Skeletal muscle cell (primary cell): ENCODE data around the gene CDC25B.
A peak's percentile ranks its signal among the peaks of the same experiment; 100 is the strongest.

Experiments
- DNase-seq: peaks from one replicate; pipeline ENCODE4 v3.0.0-alpha.2; 2010; ENCODE audit warnings: low read depth
- H3K4me3 ChIP-seq: 2 replicates; pipeline ENCODE4 v1.5.1; 2011; ENCODE audit warnings: low read depth, mild to moderate bottlenecking, control low read depth, low read length, moderate library complexity

CDC25B gene

DNA sequence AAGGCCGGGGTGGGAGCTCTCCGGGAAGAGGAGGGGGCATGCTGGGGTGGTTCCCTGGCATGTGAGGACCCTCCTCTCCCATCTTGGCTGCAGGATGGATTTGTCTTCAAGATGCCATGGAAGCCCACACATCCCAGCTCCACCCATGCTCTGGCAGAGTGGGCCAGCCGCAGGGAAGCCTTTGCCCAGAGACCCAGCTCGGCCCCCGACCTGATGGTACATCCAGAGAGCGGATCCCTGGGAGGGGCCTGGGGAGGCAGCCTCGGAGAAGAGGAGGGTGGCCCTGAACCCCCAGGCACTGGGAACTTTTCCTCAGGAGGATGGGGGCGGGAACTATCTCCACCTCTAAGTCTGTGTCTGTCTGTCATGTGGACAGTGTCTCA lies 4.8 kb downstream of the CDC25B start:
- DNase-seq, result no peak
- H3K4me3 ChIP-seq, result no peak overlapping the region

DNA sequence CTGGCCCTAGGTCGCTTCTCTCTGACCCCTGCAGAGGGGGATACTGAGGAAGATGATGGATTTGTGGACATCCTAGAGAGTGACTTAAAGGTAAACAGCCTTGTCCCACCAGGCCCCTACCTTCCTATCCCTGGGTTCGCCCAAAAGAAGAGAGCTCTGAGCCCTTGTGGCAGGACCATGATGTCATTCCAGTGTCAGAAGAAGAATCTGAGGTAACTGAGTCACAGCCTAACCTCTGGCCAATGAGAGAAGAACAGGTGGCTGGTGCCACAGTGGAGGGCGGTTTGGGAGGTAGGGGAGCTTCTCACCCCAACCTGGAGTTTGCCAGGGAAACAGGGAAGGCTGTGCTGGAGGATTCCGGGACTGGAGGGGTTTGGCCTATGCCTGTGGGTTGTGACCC lies 5.2 kb downstream of the CDC25B start:
- no peak for DNase-seq
- H3K4me3 ChIP-seq, result no peak overlapping the region

DNA sequence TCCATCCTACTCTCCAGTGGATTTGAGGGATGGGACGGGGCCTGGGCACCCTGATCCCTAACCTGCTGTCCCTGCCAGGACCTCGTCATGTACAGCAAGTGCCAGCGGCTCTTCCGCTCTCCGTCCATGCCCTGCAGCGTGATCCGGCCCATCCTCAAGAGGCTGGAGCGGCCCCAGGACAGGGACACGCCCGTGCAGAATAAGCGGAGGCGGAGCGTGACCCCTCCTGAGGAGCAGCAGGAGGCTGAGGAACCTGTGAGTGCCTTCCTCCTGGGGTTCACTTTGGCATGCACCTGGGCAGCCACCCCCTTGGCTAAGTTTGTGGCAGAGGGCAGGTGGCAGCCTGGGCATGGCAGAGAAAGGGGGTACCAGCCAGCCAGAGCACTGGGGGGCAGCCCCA lies 5.7 kb downstream of the CDC25B start:
- no peak for DNase-seq
- H3K4me3 ChIP-seq, result no peak overlapping the region

DNA sequence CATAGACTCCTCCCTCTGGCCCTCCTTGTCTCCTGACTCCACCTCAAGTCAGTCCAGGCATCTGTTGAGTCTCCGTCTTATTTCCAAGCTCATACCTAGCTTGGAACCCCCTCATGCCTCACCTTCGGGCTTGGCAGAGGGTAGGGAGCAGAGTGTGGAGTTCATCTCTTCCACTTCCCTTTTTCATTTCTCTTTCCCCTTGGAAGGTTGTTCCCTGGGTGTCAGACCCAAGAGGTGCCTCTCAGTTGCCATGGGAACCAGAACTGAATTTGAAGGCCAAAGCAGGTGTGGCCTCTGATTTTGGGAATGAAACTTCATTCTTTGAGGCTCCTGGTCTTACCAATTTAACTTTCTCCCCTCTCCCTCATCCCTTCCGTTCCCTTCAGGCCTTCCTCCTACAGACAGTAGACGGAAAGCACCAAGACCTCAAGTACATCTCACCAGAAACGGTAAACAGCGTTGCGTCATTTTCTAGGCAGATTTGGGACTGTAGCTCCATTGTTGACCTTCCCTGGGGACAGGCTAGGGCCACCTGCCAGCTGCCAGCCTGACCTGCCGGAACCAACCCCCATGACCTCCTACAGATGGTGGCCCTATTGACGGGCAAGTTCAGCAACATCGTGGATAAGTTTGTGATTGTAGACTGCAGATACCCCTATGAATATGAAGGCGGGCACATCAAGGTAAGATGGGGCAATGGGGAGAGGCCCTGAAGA lies 6.6 kb downstream of the CDC25B start:
- no peak overlapping the region for H3K4me3 ChIP-seq
- no peak for DNase-seq

DNA sequence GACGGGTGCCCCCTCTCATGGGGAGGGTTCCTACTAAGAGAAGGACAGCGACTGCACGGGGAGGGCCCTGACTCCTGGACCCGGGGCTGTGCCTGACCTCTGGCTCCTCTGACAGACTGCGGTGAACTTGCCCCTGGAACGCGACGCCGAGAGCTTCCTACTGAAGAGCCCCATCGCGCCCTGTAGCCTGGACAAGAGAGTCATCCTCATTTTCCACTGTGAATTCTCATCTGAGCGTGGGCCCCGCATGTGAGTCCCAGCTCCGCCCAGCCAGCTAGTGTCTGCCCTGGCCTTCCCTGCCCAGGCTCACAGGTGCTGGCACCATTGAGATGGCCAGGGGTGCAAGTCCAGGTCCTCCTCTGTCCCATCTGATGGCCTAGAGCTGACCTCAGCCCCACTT lies 7.2 kb downstream of the CDC25B start:
- DNase-seq, result no peak
- H3K4me3 ChIP-seq, result no peak overlapping the region

DNA sequence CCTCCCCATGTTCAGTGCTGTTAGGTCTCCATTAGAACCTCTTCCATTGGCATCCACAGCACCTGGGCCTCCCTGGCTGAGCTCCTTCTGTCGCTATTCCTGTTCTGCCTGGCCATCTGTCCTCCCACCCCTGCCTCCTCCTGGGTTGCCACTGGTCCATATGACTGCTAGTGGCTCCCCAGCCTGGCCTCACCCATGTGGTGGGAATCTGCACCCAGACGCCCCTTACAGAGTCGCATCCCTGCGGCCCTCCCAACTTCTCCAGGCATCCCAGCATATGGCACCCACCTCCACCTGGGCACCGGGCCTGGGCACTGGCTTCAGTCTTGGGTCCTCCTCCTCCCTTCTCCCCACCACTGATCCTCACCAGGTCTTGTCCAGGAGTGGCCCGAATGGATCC lies 7.7 kb downstream of the CDC25B start:
- DNase-seq, result no peak
- no peak overlapping the region for H3K4me3 ChIP-seq

DNA sequence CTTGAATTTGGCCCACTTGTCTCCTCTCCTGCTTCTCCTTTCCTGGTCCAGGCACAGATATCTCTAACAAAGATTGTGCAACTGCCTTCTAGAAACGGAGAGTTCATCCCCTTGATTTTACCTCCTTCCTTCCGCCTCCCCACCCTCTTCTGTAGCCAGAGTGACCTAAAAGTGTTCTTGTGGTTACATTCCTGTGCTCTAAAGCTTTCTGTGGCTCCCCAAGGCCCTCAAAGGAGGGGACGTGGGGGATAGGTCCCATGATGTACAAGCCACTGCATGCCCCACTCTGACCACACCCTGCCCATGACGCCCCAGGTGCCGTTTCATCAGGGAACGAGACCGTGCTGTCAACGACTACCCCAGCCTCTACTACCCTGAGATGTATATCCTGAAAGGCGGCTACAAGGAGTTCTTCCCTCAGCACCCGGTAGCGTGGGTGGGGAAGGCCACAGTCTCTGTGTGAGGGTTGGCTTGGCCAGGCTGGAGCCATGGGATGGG lies 8.2 kb downstream of the CDC25B start:
- no peak overlapping the region for H3K4me3 ChIP-seq
- DNase-seq, result no peak

DNA sequence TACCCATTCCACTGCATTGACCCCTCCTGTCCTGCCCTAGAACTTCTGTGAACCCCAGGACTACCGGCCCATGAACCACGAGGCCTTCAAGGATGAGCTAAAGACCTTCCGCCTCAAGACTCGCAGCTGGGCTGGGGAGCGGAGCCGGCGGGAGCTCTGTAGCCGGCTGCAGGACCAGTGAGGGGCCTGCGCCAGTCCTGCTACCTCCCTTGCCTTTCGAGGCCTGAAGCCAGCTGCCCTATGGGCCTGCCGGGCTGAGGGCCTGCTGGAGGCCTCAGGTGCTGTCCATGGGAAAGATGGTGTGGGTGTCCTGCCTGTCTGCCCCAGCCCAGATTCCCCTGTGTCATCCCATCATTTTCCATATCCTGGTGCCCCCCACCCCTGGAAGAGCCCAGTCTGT lies 8.7 kb downstream of the CDC25B start:
- no peak for DNase-seq
- no peak overlapping the region for H3K4me3 ChIP-seq

DNA sequence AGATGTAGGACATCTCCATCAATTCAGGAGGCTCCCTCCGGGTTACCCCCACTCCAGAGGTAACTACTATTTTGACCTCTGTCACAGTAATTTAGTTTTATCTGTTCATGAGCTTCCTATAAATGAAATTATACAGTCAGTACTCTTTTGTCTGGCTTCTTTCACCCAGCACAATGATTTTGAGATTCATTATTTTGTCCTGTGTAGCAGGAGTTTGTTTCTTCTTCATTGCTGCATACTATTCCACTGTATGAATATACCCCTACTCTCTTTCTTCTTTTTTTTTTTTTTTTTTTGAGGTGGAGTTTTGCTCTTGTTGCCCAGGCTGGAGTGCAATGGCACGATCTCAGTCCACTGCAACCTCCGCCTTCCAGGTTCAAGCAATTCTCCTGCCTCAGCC lies 12.4 kb downstream of the CDC25B start:
- H3K4me3 ChIP-seq, result no peak overlapping the region
- no peak for DNase-seq

DNA sequence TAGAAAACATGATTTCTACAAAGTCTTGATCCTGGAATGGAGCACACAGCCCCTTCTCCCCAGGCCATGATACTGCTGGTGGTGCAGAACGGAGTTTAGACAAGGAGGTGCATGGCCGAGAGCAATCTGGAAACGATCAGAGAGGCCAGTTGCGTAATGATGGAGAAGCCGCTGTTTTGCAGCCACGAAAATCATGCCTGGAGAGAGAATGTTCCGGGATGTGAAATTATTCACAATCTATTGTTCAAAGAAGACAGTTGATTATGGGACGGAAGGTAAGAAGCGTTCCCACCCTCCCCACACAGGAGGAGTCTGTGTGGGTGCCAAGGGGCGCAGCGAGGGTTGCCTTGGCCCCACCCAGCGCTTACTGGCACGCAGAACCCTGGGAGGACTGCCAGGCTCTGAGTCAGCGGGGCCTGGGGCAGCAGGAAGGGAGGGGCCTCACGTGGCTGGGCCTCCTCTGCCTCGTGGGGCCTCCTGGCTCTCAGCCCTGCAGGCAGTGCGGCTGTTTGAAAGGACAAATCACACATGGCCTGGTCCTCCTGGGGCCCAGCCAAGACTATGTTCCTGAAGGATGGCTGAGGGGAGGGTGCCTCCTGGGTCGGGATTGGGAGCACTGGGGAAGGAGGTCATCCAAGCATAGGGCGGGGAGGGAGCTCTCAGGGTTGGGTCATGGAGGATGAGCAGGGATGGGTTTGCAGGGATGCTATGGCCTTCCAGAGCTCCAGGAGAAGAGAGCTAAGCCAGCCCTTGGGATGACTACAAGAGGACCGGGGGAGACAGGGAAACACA lies 15.6 kb downstream of the CDC25B start:
- peak overlapping the region; percentile 37 for H3K4me3 ChIP-seq

DNA sequence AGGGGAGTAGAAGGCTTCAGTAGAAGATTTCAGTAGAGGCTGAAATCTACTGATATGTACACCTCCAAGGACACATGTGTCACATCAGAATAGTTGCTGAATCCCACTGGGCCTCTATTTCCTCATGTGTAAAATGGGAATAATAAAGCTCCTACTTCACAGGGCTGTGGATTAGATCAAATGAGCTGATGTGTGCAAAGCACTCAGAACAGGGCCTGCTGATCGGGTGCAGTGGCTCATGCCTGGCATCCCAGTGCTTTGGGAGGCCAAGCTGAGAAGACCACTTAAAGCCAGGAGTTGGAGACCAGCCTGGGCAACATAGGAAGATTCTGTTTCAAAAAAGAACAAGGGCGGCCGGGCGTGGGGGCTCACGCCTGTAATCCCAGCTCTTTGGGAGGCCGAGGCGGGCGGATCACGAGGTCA lies 16.2 kb downstream of the CDC25B start:
- no peak overlapping the region for H3K4me3 ChIP-seq
- DNase-seq, result no peak

More for the DNA sequence above, 15.6 kb downstream of the CDC25B start:
- peak; percentile 99 for DNase-seq

DNA sequence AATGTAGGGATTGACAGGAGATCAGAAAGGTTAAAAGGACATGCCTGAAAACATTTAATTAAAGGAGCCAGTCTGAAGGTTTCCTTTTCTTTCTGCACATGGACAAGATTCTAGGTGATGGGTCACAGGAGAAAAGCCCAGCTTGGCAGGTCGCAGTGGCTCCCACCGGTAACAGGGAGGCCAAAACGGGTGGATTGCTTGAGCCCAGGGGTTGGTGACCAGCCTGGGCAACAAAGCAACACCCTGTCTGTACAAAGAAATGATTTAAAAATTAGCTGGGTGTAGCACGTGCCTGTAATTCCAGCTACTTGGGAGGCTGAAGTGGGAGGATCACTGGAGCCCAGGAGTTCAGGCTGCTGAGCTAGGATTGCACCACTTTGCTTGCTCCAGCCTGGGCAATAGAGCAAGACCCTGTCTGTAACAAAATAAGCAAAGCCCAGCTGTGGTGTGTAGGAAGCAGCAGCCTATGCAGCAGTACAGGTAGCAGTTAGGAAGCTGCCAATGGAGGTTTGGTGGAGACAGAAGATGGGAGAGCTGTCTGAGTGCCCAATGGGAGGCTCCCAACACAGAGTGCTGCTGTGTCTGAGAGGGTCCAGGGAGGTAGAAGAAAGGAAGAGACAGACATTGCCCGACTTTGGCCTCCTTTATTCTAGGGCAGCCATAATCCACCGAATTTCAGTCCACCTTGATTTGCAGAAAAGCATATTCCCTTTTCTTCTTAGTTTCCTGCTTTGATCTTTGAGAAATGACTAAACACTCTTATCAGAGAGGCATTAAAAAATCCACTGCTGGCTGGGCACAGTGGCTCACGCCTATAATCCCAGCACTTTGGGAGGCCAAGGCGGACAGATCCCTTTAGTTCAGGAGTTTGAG lies 17.1 kb downstream of the CDC25B start:
- no peak overlapping the region for H3K4me3 ChIP-seq
- DNase-seq, result no peak

DNA sequence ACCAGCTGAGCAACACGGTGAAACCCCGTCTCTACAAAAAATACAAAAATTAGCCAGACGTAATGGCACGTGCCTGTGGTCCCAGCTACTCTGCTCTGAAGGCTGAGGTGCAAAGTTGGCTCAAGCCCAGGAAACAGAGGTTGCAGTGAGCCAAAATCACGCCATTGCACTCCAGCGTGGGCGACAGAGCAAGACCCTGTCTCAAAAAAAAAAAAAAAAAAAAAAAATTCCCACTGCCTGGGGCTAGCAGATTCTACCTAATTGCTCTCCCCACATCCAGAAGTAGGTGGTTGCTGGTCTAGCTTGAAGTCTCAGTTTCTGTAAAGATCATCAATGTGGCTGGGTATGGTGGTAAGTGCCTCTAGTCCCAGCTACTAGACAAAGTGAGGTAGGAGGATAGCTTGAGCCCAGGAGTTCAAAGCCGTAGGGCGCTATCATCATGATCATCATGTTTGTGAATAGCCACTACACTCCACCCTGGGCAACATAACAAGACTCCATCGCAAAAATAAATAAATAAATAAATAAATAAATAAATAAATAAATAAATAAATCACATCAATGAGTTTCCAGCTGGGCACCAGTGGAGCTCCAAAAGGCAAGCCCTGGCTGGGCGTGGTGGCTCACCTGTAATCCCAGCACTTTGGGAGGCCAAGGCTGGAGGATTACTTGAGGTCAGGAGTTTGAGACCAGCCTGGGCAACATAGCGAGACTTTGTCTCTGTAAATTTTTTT lies 17.9 kb downstream of the CDC25B start:
- no peak overlapping the region for H3K4me3 ChIP-seq
- DNase-seq, result no peak

DNA sequence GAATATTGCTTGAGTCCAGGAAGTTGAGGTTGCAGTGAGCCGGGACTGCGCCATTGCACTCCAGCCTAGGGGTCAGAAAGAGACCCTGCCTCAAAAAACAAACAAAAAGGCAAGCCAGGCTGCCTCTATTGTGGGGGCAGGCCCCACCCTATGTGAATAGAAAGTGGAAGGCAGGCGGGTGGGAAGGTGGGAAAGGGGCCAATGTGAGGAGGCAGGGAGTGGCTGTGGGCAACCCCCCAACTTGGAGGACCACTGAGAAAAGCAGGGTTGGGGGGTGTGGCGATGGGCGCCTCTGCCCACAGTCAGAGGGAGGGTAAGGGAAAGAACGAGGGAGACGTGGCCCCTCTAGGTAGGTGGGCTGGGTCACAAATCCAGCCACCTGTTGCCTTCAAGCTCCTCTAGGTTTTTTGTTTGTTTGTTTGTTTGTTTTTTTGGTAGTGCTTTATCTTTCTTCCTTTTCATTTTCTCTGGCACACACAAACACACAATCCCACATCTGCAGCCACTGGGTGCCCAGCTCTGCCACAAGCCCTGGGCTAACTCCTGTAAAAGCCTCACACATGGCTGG lies 18.9 kb downstream of the CDC25B start:
- no peak overlapping the region for H3K4me3 ChIP-seq
- DNase-seq, result no peak

DNA sequence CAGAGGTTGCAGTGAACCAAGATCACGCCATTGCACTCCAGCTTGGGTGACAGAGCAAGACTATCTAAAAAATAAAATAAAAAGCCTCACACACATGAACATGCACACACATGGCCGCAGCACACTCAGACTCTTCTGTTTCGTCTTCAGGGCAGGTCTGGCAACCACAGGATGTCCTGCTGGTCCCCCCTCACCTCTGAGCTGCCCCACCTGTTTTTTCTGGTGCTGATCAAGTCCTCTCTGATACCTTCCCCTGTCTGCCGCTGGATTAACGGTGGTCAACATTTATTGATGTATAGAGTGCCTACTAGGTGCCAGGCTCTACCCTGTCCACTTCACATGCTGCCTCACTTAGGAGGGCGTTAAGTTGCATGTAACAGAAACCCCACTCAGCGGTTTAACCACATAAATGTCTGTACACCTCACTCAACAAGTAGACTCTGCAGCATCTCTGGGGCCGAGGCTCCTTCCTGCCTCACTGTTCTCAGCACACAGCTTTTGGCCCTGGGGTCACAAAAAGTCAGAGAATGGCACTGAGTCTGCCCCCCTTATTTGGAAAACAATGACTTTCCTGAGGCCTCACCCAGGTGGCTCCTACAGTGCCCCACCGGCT lies 19.7 kb downstream of the CDC25B start:
- H3K4me3 ChIP-seq, result no peak overlapping the region
- DNase-seq, result no peak

DNA sequence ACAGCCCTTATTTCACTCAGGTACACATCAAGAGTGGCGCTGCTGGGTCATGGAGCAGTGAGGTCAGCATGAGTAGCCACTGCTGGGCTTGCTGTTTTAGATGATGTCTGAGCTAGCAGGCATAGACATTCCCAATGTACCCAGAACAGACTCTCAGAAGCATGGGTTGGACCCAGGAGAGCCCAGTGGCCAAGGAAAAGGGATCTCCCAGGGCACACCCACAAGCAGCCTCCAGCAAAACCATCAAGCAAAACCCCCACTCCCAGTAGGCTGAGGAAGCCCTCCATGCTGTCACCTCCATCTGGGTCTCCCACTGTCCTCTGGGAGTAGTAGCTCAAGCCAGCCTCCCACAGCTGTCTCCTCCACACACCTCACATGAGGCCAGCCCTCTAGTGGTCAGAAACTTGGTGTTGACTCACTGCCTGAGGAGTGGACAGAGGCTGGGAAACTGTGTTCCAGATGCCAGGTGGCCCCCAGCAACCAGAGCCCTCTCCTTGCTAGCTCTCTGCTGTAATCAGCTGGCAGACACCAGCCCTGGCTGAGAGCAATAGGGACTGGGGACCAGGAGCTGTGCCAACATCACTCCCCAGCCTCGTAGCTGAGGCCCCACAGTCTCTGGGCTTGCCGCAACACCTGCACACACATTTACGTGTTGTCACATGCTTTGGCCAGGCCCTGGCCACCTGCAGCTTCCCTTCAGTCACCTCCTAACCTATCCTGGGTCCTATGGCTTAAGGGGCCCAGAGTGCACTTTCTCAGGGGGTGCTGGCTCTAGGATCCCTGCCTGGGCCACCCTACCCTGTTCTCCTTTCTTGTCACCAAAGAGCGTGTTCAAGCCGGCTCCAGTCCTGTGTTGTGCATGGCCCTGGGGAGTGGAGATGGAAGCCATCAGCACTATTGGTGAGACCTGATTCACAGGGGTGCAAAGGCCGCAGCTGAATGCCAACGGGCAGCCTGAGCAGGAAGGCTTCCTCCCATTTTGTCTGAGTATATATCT lies 22.3 kb downstream of the CDC25B start:
- no peak overlapping the region for H3K4me3 ChIP-seq

DNA sequence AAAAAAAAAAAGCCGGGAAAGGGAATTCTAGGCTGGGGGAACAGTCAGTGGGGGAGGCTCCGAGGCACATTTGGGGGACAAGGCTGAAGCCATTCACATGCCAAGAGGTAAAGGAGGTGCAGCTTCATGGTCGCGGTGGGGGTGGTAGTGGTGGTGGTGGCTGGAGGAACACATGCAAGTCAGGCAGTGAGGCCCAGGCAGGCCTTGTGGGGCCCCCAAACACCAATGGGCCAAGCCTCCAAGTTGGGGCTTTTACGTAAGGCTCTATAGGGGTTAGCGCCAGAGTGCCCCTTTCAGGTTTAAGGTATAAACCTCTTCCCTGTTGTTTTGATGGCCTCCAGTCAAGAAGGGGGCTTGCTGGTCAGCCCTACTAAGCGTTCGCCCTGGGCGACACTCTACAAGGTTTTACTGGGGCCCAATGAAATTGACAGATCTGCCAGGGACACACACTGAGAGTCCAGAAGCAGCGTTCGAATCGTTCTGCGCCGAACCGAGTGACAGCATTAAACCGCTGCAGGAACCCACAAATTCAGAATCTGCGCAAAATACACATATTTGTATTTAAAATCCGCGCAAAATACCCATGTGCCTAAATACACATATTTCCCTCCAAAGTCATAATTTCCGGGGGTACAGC lies 23.4 kb downstream of the CDC25B start:
- peak overlapping the region; percentile 78 for H3K4me3 ChIP-seq
- DNase-seq, result no peak

More for the DNA sequence above, 22.3 kb downstream of the CDC25B start:
- peak; percentile 44 for DNase-seq
